ENCODE data around the gene SYK.
"Not testable (repeated sequence)": the region's sequence is repeated elsewhere in the genome, so short reads cannot be mapped to it uniquely, and the experiment has no call there.

SYK gene

DNA sequence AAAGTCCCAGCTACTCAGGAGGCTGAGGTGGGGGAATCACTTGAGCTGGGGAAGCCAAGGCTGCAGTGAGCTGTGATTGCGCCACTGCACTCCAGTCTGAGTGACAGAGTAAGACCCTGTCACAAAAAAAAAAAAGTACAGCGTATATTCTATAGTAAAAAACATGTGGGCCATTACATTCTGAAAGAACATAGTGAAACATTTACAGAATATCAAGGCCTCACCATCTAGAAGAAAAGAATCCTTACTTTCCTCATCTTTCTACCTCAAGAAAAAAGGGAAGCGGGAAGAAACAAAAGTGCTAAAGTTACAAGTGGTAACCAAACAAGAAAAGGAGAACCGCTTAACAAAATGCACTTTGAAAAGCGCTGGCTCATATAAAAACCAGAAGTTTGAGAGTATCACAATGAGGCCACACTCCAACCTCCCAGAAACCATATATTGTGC is 5.7 kb upstream of the SYK start:
- DNase-seq (ENCODE audit: low spot score) = no peak

DNA sequence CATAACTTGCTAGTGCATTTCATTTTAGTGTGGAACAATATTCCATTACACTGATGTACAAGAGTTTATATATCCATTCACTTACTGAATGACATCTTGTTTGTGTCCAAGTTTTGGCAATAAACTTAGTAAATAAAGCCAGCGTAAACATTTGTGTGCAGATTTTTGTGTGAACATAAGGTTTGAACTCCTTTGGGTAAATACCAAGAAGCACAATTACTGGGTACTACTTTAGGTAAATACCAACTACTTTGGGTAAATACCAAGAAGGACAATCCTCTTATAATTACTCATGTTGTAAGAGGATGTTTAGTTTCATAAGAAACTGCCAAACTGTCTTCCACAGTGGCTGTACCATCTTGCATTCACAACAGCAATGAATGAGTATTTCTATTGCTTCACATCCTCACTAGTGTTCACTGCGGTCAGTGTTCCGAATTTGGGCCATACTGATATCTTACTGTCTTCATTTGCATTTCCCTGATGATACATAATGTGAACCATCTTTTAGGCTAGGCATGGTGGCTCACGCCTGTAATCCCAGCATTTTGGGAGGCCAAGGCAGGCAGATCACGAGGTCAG is 2.3 kb upstream of the SYK start:
- DNase-seq (ENCODE audit: low spot score) = no peak

DNA sequence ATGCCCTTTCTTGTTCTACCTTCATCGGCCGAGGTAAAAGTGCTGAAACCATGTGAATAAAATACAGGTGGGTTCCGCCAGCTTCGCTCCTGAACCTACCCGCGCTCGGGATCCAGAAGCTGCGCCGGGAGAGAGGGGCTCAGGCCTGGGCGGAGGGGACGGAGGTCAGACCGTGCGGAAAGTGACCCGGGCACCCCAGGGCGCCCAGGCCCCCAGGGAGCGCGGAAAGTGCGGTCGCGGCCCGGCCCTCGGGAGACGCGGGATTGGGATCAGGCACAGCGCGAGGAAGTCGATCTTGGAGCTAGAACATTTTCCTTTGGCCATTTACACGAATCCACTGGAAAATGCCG is 329 bp downstream of the SYK start:
- DNase-seq (ENCODE audit: low spot score) = no peak

DNA sequence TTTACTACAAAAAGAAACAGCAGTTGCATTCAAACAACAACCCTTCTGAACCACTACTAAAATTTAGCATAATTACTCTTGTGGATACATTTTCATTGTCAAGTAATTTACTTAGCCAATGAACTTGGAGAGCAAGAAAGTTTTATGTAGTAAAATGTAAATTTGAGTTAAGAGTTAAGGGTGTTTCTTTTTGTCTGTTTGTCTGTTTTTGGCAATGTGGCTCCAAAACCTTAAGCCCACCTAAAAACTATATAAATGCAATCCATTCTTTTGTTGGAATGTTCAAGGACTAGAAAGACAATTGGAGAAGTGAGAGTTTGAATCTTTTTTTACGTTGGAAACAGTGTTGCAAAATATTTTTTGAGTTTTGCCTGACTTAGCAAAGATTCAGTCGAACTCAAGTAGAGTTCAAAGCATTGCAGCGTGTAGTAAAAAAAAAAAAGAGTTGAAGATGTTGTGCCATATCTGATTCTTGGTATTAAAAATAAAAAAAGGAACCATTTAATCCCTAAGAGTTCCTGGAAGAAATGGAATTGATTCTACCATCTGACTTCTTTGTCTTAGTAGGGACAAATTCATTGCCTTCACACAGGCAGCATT is 867 bp downstream of the SYK start:
- DNase-seq (ENCODE audit: low spot score) = no peak

DNA sequence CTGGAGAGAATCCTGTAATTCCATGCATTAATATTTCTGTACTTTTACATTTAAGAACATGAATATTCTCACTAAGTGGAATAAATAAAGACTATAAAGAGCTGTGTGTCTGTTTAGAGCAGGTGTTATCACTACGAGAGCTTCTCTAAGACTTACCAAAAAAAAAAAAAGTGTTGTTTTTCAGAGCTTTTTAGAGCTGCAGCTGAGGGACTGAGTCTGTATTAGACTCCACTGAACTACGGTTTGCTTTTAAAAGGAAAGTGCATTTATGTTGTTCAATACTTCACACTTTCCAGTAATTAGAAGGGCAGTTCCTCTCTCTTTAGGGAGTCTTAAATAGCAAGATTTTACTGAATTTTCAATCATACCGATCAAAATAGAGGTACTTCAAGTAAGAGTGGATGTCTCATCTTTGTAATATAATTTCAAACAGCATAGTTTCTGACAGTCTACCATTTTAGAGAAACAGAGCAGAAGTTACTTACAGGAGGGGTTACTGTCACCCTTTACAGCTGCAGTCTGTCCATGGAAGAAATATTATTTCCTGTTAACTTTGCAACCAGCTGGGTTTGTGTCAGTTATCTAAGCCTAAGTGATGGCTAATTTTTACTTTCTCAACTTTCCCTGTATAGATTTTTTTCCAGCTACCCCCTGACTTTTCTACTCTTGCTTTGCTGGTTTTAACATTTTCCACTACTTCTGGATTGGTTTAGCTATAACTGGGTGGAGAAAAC is 2.4 kb downstream of the SYK start:
- no peak for DNase-seq (ENCODE audit: low spot score)

DNA sequence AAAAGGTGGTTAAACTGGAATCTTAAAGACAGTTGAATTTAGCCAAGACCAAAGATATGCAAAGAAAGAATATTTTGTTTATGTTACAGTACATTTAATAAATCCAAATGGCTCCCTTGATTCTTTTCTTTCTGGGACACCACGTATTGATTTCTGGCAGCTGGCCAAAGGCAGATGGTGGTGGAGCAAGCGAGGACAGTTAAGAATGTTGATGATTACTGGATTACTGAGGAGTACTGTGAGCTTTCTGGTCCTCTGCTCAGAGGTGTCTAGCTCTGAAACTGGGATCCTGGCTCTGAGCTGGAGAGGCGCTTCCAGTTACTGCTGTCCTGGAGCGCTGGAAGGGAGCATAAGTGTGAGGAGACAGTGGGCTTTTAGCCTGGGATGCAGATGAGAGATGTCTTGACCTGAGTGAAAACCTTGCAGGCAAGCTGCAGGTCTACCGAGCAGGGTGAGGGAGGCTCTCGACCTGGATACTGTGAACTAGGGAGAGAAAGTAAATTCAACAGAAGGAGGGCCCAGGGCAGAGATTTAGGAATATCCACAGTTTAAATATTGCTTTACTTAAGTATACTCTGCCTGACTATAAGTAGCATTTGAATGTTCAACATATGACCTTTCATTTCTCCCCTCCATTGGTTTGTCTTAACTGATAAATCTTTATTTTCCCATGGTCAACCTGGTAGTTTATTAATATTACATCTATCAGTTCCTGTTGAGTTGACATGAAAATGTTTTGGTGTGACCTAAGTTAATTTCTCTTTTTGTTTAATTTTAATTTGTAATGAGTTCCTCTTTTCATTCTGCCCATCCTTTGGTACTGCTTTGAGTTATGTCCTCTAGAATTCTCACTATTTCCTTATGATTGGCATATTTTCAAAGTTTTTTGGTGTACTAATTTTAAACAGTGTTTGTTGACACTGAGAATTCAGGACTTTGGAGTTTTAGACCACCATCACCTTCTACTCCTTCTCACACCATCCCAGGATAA is 3.7 kb downstream of the SYK start:
- no peak for DNase-seq (ENCODE audit: low spot score)

DNA sequence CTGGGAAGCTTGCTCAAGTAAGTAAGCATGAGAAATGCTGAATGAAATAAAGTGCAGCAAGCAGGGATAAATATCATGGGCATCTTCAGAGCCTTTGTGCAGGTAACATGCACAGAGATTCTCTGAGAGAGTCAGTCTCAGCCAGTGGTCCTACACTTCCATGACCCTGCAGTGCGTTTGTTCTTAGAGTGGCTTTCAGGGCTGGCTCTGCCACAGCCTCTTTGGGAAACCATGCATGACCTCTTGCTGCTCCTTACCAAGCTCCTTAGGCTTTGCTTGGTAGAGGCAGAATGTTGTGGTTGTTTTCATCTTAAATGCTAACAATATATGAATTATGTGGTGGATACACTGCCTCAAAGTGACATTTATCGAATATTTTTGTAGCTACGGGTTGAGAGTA is 5.4 kb downstream of the SYK start:
- no peak for DNase-seq (ENCODE audit: low spot score)

DNA sequence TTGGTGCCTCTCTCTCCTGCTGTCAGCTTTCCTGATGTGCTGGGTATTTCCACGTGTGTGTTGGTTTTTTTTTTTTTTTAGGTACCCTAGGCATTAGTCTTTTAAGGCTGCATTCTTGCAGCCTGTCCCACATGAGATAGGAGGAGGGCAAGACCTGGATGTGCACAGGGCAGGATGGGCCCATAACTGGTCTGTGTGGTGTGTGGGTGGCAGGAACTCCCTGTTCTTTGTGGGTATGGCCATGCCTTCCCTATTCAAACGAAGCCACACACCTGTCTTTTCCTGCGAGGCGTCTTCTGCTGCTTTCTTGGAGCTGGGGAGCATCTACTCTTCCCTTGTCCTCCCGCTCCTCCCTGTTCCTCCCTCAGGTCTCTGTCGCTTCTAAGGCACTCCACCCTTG is 6.8 kb downstream of the SYK start:
- DNase-seq (ENCODE audit: low spot score) = no peak

DNA sequence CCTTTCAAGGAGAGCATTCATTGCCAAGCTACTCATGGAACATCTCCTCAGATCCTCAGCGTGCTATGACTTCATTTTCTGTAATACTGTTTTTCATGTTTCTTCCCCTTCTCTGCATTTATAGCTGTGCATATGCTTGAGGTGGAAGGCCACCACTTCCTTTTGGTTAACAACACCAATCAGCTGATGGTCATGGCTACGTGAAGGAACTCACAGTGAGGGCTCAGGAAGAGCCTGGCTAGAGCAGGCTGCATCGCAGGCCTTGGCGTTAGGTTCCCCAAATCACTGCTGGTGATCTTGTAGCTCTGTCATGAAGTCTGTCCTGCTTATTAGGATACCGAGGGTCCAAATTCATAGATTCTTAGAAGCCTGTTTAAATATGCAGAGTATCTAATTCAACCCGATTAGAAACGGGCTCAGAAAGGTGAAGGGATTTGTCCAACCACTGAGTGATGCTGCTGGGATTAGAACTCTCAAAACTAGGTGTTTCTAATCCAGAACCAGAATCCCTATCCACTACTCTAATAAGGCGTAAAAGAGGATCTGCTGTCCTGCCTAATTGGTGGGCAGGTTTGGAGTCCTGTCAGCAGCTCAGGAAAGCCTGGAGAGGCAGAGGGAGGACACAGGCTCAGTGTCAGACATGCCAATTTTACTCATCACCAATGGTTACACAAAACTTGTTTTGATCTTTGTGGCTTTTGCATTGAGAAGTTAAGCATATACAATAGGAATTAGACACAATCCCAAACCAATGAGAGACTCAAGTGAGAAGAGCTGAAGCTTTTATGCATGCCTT is 7.5 kb downstream of the SYK start:
- no peak for DNase-seq (ENCODE audit: low spot score)

DNA sequence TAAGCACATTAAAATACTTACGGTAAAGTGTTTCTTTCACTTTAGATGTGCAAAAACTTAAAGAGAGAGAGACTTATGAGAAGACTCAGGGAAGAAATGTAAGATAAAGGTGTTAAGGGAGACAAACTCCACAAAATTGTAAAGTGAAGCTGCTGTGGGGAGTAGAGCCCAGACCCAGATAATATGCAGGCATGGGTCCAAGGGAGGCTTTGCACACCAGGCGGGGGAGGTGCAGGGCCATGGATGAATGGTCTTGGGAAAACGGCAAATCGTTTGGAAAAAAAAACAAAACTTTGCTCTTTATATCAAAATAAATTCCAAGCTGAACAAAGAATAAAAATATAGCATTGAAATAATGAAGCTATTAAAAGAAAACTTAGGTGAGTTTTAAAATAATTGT is 9.1 kb downstream of the SYK start:
- DNase-seq (ENCODE audit: low spot score) = no peak

DNA sequence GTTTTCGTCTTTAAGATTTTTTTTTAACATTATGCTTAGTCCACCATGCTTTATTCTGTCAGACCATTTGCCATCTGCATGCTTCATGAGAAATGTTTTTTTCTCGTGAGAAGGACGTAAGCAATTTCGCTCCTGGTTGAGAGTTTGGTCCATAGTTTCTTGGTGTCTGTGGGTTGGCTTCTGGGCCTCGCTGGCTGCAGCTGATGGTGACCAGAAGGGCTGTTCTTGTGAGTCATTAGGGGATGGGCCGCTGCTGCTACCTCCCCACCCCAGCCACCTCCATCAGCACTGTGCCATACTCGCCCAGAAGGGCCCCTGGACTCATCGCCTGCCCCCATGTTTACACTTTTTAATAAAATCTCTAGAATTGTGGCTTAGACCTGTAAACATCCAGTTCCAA is 11.4 kb downstream of the SYK start:
- DNase-seq (ENCODE audit: low spot score) = no peak

DNA sequence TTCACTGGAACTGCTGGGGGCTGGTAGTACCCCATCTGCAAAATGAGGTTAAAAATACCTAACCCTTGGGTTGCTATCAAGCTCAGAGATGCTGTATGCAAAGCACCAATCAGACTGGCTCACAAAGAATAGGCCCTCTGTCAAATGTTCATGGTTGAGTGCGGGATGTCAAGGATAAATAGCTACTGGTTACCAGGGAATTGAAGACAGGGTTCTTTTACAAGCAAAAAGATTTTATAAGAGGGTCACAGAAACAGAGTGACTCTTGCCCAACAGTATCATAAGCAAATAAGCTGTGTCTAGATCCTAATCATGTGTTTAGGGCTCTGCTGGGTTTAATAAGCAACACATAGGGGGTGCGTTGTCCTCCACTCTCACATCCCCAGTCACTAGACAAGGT is 11.9 kb downstream of the SYK start:
- no peak for DNase-seq (ENCODE audit: low spot score)

DNA sequence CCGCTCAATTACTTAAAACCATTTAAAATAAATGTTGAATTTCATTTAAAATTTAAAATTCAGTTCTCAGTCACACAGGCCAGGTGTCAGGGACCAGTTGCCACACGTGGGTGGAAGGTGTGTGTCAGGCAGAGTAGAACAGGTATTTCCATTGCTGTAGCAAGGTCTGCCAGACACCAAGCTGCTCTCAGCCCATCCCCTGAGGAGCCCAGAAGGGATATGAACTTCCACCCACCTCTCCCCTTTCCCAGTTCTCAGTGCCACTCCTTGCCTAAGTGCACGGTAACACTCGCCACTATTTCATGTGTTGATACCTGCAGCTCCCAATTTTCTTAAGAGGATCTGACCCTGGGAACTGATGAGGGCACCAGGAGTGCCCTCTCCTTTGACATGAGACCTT is 12.7 kb downstream of the SYK start:
- DNase-seq (ENCODE audit: low spot score) = no peak

DNA sequence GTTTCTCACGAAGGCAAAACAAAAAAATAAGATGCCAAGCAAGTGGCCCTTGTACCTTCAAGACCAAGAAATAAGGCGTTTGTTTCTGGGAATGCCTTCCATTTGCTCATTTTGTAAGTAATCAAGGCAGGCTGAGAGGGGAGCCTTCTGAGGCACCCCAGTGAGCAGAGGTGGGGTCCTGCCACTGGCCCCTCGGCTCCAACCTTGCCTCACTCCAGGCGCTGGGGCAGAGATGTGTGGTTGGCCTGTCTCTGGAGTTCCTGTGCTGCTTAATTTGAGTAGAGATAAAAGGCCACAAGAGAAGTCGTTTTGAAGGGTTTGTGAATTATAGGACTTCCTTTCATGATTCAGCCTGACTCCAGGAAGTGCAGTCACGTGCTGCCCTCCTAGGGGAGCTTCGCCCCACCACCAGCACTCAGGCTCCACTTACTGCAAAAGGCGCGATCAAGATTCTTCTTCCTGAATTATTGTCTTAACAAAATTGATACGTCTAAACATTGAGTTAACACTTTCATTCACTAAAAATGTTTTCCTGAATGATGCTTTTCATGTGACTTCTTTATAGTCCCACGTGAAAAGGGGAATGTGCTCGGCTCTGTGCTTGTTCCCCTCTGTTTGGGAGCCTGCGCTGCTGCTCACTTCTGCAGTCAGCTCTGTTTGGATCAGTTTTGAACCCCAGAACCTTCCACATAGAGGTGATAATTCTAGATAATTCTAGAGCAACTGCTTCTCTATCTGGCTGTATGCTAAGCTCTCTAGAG is 13.7 kb downstream of the SYK start:
- no peak for DNase-seq (ENCODE audit: low spot score)

DNA sequence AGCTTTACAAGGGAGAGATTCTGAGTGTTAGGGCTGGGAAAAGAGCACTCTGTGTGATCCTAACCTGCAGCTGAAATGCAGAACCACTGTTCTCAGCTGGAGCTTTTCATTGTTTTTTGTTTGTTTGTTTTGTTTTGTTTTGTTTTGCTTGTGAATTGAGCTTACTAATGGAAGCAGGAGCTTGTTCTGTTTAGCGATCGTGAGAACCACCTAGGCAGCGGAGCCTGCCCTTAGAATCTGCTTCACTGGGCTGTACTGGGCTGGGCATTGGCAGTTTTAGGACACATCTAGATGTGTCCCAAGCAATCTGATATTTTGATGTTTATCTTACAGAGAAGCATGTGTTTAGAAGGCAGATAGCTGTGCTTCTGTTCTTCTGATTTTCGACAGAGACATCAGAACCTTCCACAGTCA is 14.3 kb downstream of the SYK start:
- DNase-seq (ENCODE audit: low spot score) = no peak

DNA sequence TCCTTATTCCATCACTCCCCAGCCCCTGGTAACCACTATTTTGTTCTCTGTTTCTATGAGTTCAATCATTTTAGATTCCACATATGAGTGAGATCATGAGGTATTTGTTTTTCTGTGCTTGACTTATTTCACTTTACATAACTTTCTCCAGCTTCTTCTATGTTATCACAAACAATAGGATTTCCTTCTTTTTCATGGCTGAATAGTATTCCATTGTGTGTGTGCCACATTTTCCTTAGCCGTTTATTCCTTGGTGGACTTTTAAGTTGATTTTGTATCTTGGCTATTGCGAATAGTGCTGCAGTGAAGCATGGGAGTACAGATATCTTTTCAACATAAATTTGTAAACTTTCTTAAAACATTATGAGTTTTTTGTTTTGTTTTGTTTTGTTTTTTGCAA is 15.1 kb downstream of the SYK start:
- no peak for DNase-seq (ENCODE audit: low spot score)

DNA sequence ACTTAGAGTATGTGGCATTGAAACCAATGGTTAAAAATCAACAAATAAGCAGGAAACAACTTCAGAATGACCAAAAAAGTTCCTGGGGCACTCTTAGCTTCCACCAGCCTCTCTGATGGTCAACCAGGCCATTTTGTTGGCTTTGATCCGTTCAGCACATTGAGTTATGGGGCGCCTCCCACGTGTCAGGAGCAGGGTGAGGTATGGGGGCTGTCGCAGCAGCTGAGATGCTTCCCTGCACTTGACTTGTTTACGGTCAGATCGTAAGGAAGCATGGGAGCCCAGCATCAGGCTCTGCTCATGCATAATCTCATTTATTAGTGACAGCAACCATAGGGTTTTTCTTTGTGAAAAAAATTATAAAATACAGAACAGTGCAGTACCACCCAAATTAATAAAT is 16.7 kb downstream of the SYK start:
- DNase-seq (ENCODE audit: low spot score) = no peak

DNA sequence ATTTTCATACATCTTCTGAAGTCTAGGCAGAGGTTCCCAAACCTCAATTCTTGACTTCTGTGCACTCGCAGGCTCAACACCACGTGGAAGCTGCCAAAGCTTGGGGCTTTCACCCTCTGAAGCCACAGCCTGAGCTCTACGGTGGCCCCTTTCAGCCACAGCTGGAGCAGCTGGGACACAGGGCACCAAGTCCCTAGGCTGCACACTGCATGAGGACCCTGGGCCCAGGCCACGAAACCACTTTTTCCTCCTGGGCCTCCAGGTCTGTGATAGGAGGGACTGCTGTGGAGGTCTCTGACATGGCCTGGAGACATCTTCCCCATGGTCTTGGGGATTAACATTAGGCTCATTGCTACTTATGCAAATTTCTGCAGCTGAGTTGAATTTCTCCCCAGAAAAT is 18.8 kb downstream of the SYK start:
- DNase-seq (ENCODE audit: low spot score) = not testable (repeated sequence)

DNA sequence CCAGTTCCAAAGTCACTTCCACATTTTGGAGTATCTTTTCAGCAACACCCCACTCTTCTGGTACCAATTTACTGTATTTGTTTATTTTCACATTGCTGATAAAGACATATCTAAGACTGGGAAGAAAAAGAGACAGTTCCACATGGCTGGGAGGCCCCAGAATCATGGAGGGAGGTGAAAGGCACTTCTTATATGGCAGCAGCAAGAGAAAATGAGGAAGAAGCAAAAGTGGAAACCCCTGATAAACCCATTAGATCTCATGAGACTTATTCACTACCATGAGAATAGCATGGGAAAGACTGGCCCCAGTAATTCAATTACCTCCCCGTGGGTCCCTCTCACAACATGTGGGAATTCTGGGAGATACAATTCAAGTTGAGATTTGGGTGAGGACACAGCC is 19.6 kb downstream of the SYK start:
- not testable (repeated sequence) for DNase-seq (ENCODE audit: low spot score)

DNA sequence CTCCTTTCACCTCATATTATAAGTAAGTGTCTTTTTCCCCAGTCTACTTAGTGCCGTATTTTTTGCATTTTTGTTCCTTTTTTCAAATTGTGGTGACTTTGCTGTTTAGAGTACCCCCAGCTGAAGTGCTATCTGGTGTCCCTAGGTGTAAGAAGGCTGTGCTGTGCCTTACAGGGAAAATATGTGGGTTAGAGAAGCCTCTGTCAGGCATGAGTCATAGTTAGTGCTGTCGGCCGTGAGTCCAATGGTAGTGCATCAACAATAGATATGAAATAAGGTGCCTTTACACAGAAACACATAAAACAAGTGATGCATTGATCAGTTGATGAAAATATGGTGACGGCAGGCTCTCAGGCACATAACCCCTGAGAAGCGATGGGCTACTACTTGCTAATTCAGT is 20.1 kb downstream of the SYK start:
- DNase-seq (ENCODE audit: low spot score) = no peak

DNA sequence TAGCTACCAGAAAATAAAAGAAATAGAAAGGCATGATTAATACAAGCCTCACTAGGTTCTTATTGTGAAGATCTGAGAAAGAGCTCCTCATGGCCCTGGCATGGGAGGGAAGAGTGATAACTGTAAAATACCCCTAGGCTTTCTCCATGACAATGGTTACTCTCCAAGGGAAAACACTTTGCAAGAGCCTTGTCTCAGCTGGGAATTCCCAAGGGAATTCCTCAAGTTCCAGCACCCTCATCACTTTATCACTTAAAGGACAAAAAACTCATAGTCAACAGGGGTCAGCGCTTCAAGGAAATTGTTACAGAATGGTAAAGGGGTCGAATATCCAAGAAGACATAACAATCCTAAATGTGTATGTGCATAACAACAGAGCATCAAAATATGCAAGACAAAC is 21.2 kb downstream of the SYK start:
- no peak for DNase-seq (ENCODE audit: low spot score)

Measured in GM03348 (cell line).